Measurements from ENCODE around the gene UBE2QL1.

UBE2QL1 gene

GRCh38 chr5:6430418-6431028, 18.1 kb upstream of the UBE2QL1 start:
- DNase-seq (ENCODE audit: low read depth) = no peak

GRCh38 chr5:6431214-6432195, 17.2 kb upstream of the UBE2QL1 start:
- no peak for DNase-seq (ENCODE audit: low read depth)

DNA sequence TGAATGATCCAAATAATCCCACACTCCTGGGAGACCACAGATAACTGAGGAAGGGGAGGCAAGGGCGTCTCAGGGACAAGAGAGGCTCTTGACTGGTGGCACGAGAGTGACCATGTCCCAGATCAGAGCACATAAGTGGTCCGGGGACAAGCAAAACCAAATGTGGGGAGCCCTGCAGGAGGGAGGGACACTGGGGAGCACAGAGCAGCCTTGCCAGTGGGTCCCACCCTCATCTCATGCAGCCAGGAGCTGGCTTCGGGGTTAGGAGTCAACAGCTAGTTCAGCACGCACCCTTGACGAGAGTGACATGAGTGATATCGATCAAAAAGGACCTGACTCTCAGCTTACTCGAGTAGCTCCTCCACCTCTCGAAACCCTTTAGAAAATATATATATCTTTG, 16.5 kb upstream of the UBE2QL1 start:
- no peak for DNase-seq (ENCODE audit: low read depth)

DNA sequence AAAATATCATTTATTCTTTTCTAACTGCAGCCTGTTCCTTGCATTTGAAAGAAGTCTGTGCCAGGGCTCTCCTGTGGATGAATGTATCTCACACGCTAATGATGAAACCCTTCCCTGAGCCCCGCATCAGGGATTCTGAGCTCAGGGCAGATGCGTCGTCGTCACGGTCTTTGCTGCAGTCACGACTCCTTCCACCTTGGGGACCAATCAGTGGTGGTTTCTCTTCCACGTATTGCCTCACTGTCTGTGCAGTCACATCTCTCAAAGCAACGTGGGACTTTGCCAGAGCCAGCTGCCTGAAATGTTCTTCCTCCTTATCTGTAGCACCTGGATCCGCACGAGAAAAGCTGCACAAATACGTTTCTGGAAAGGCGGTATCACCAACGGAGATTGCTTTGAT, 13.9 kb upstream of the UBE2QL1 start:
- DNase-seq (ENCODE audit: low read depth) = no peak

- DNase-seq (ENCODE audit: low read depth) = no peak
Observed at GRCh38 chr5:6435356-6435755, 13.3 kb upstream of the UBE2QL1 start.

DNA sequence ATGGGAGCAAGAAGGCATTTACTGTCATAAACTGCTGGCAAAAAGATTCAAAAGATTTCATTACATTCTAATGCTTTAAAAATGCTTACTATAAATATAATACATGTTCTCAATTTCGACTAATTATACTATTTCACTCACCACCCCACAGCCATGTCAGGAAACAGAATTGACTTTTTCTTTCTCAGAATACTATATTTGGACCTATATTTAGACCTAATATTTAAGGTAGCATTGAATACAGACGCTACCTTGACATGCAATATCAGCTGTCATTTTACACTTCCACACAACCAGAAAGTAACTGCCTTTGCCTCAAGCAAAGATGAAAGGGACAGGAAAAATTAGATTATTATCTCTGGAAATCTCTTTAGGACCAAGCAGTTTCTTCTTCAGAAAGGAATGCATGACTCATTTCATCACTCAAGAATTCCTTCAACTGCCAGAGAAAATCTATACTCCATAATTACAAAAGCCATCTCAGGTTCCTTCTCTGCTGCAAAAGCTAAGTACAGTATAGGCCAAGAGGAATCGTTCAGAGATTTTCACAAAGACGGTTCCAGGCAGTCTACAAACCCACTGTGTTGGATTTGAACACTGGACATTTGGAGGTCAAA, 11.8 kb upstream of the UBE2QL1 start:
- no peak for DNase-seq (ENCODE audit: low read depth)

- DNase-seq (ENCODE audit: low read depth) = no peak
Observed at GRCh38 chr5:6439588-6440550, 8.8 kb upstream of the UBE2QL1 start.

- no peak for DNase-seq (ENCODE audit: low read depth)
Observed at GRCh38 chr5:6442333-6442732, 6.3 kb upstream of the UBE2QL1 start.

- no peak for DNase-seq (ENCODE audit: low read depth)
Observed at GRCh38 chr5:6443326-6443725, 5.3 kb upstream of the UBE2QL1 start.

DNA sequence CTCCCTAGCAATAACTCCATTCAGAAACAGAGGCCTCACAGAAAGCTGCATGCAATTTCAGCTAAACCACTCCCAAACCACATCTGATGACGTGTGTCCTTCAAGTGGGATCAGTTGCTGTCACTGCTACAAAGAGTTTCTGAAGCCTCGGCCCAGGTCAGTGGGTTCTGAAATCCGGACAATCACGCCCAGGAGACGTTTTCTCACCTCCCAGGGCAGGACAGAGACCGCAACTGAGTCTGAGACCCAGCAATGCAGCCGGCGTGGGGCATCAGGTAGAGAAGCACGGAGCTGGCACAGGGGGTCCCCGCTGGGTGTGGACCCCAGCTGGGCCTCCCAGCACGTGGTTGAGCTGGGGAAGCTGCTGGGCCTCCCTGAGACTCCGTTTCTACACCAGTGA, 2.6 kb upstream of the UBE2QL1 start:
- DNase-seq (ENCODE audit: low read depth) = no peak

DNA sequence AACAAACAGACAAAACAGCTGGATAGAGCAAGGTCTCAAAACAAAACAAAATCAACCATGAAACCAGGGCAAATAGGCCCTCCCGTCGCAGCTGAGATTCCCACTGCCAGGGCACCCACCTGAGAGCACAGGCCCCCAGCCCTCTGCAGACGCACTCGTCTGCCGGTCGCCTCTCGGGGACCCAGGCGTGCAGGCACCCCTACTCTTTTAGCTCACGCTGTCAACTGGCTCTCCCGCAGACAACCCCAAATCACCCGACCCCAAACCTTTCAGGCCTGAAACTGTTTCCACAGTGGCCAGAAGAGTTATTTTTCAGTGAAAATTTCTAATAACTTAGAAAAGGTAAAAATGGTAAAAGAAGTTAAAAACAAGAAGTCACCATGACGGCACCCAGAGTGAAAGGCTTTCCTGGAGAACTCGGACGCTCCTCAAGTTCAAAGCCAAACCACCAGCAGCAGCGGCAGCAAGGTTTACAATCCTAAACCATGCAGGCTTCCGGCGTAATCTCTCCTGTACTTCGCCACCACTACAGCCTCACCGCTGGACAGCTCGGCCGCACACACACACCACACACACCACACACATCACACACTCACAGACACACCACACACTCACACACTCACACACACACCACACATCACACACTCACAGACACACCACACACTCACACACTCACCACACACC, 1.9 kb upstream of the UBE2QL1 start:
- DNase-seq (ENCODE audit: low read depth) = no peak

GRCh38 chr5:6447384-6448140, 1.1 kb upstream of the UBE2QL1 start:
- no peak for DNase-seq (ENCODE audit: low read depth)

DNA sequence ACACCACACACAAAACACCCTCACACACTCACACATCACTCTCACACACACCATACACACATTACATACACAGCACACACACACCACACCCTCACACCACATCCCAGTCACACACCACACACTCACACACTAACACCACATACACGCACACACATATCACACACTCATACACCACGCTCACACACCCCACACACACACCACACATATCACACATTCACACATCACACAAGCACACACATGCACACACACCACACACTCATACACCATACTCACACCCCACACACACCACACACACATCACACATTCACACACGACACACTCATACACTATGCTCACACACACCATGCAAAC, 543 bp upstream of the UBE2QL1 start:
- DNase-seq (ENCODE audit: low read depth) = no peak

GRCh38 chr5:6449465-6450158, 953 bp downstream of the UBE2QL1 start:
- no peak for DNase-seq (ENCODE audit: low read depth)

- no peak for DNase-seq (ENCODE audit: low read depth)
Observed at GRCh38 chr5:6450319-6450833, 1.7 kb downstream of the UBE2QL1 start.

GRCh38 chr5:6452622-6453504, 4.2 kb downstream of the UBE2QL1 start:
- DNase-seq (ENCODE audit: low read depth) = no peak

DNA sequence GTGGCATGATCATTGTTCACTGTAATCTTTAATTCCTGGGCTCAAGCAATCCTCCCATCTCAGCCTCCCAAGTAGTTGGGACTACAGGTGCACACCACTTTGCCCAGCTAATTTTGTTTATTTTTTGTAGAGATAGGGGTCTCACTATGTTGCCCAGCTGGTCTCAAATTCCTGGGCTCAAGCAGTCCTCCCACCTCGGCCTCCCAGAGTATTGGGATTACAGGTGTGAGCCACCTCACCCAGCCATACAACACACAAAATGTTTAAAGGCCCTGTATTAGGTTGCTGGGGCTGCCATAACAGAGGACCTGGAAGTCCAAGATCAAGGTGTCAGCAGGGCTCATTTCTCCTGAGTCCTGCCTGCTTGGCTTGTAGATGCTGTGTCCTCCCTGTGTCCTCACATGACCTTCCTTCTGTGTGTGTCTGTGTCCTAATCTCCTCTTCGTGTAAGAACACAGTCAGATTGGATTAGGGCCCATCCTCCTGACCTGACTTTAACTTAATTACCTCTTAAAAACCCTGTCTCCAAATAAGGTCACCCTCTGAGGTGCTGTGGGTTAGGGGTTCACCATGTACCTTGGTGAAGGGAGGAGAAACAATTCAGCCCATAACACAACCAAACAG, 5.4 kb downstream of the UBE2QL1 start:
- DNase-seq (ENCODE audit: low read depth) = no peak

DNA sequence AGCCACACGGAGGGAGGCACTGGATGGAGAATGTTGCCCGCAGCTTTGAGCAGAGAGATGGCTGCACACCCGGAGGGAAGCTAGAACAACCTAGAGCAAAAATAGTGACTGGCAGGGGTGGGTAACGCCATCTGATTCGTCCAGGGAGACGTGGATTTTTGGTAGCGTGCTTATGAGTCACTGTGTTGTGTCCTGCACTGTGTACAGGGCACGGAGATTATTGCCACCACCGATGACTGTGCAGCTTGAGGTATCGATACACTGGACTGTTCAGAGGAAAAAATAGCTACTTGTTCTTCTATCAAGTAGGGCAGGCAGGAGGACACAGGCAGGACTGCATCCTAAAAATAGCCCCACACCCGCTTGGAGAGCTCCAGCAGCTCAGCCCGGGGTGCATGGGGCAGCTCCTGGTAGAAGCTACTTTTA, 6.0 kb downstream of the UBE2QL1 start:
- DNase-seq (ENCODE audit: low read depth) = no peak

Data from stimulated activated CD8-positive, alpha-beta memory T cell treated with anti-CD3 and anti-CD28 coated beads, Interleukin-7, amount 100 ng/mL, for 24 hours (primary cell).